ENCODE measurements around the gene SOX2. TPM values are rescaled to one million over a fixed set of nuclear protein-coding genes. Genes with fewer than 3 reads are reported as not detected.

Gene SOX2
- not detected for total RNA-seq
- long read RNA-seq = 0 reads

GRCh38 chr3:181711325-181712135 is at the start of gene SOX2:
TSS of gene SOX2 (plus strand) at chr3:181711925. CDS start at chr3:181712361, 436 bp downstream.
- no peak for DNase-seq (ENCODE audit: low spot score)

GRCh38 chr3:181683563-181683962 is 28.2 kb upstream of the SOX2 start:
- no peak for DNase-seq (ENCODE audit: low spot score)

GRCh38 chr3:181687190-181687589 is 24.5 kb upstream of the SOX2 start:
- no peak for DNase-seq (ENCODE audit: low spot score)

- no peak for DNase-seq (ENCODE audit: low spot score)
Observed at GRCh38 chr3:181687731-181688130, 24.0 kb upstream of the SOX2 start.

- DNase-seq (ENCODE audit: low spot score) = no peak
Observed at GRCh38 chr3:181689546-181689945, 22.2 kb upstream of the SOX2 start.

GRCh38 chr3:181690769-181691168 is 21.0 kb upstream of the SOX2 start:
- DNase-seq (ENCODE audit: low spot score) = no peak

- no peak for DNase-seq (ENCODE audit: low spot score)
Observed at GRCh38 chr3:181691901-181692300, 19.8 kb upstream of the SOX2 start.

- no peak for DNase-seq (ENCODE audit: low spot score)
Observed at GRCh38 chr3:181692311-181693145, 19.2 kb upstream of the SOX2 start.

- no peak for DNase-seq (ENCODE audit: low spot score)
Observed at GRCh38 chr3:181693280-181693679, 18.4 kb upstream of the SOX2 start.

- DNase-seq (ENCODE audit: low spot score) = no peak
Observed at GRCh38 chr3:181694805-181695660, 16.7 kb upstream of the SOX2 start.

- no peak for DNase-seq (ENCODE audit: low spot score)
Observed at GRCh38 chr3:181695661-181696491, 15.8 kb upstream of the SOX2 start.

- no peak for DNase-seq (ENCODE audit: low spot score)
Observed at GRCh38 chr3:181696626-181697230, 15.0 kb upstream of the SOX2 start.

GRCh38 chr3:181698263-181698954 is 13.3 kb upstream of the SOX2 start:
- DNase-seq (ENCODE audit: low spot score) = no peak

GRCh38 chr3:181699171-181699903 is 12.4 kb upstream of the SOX2 start:
- DNase-seq (ENCODE audit: low spot score) = no peak

- DNase-seq (ENCODE audit: low spot score) = no peak
Observed at GRCh38 chr3:181700168-181701087, 11.3 kb upstream of the SOX2 start.

- no peak for DNase-seq (ENCODE audit: low spot score)
Observed at GRCh38 chr3:181701096-181701495, 10.6 kb upstream of the SOX2 start.

- DNase-seq (ENCODE audit: low spot score) = no peak
Observed at GRCh38 chr3:181703601-181704420, 7.9 kb upstream of the SOX2 start.
